ENCODE results near the gene TMEM132D.

GRCh38 chr12:129483111-129483893, 420.5 kb downstream of the TMEM132D start:
- TF ChIP-seq CTCF (conservative IDR thresholded peaks at IDR 0.05; ENCODE audit: low read depth, low read length) (no peak), MXI1 (IDR thresholded peaks at IDR 0.05; ENCODE audit: borderline replicate concordance, low read depth, low read length) (no peak), BHLHE40 (IDR thresholded peaks at IDR 0.05; ENCODE audit: low read depth, low read length) (no peak), RFX5 (IDR thresholded peaks at IDR 0.05; ENCODE audit: low read depth, low read length) (no peak), POLR2A (IDR thresholded peaks at IDR 0.05; ENCODE audit: low read depth, low read length) (no peak), ELK1 (IDR thresholded peaks at IDR 0.05; ENCODE audit: borderline replicate concordance, low read depth, low read length) (no peak), RAD21 (IDR thresholded peaks at IDR 0.05; ENCODE audit: low read length) (no peak), RCOR1 (IDR thresholded peaks at IDR 0.05; ENCODE audit: insufficient replicate concordance, low read length) (no peak), CEBPB (IDR thresholded peaks at IDR 0.05; ENCODE audit: low read depth, low read length) (no peak), CHD1 (IDR thresholded peaks at IDR 0.05; ENCODE audit: low read depth, low read length) (no peak), NFE2L2 (IDR thresholded peaks at IDR 0.05; ENCODE audit: low read depth, low read length) (no peak), FOS (IDR thresholded peaks at IDR 0.05; ENCODE audit: low read depth, low read length) (no peak), SMC3 (IDR thresholded peaks at IDR 0.05; ENCODE audit: low read depth, low read length) (no peak)
